HEK293 (cell line): Measurements from ENCODE around the gene ADGRD1.

Experiments used
- GFI1B ChIP-seq: fragments of 450-650 bp; formaldehyde crosslinking; IDR thresholded peaks from 2 replicates; pipeline ENCODE4 v1.5.1; 2016; ENCODE audit warnings: missing biosample characterization, missing genetic modification characterization
- INSM2 ChIP-seq: fragments of 450-650 bp; formaldehyde crosslinking; IDR thresholded peaks from 2 replicates; pipeline ENCODE4 v1.5.1; 2016; ENCODE audit warnings: missing biosample characterization, missing genetic modification characterization
- KLF8 ChIP-seq: fragments of 450-650 bp; formaldehyde crosslinking; IDR thresholded peaks from 2 replicates; pipeline ENCODE4 v1.5.1; 2016; ENCODE audit warnings: missing biosample characterization, missing genetic modification characterization
- RBAK ChIP-seq: fragments of 450-650 bp; formaldehyde crosslinking; IDR thresholded peaks from 2 replicates; pipeline ENCODE4 v1.5.1; 2016; ENCODE audit warnings: missing biosample characterization, missing genetic modification characterization
- ZBTB17 ChIP-seq: fragments of 450-650 bp; formaldehyde crosslinking; IDR thresholded peaks from 2 replicates; pipeline ENCODE4 v1.5.1; 2016; ENCODE audit warnings: missing biosample characterization, missing genetic modification characterization
- ZBTB26 ChIP-seq: fragments of 450-650 bp; formaldehyde crosslinking; optimal IDR thresholded peaks from 2 replicates; pipeline ENCODE3; 2016; ENCODE audit warnings: missing biosample characterization, mild to moderate bottlenecking, missing genetic modification characterization
- ZFHX2 ChIP-seq: fragments of 450-650 bp; formaldehyde crosslinking; conservative IDR thresholded peaks from 2 replicates; pipeline ENCODE4 v1.5.1; 2016; ENCODE audit warnings: missing biosample characterization, missing genetic modification characterization
- ZIC2 ChIP-seq: fragments of 450-650 bp; formaldehyde crosslinking; IDR thresholded peaks from 2 replicates; pipeline ENCODE4 v1.5.1; 2016; ENCODE audit warnings: missing biosample characterization, missing genetic modification characterization
- ZNF138 ChIP-seq: fragments of 450-650 bp; formaldehyde crosslinking; IDR thresholded peaks from 2 replicates; pipeline ENCODE4 v1.5.1; 2016; ENCODE audit warnings: missing biosample characterization, missing genetic modification characterization, borderline replicate concordance
- ZNF157 ChIP-seq: fragments of 450-650 bp; formaldehyde crosslinking; IDR thresholded peaks from 2 replicates; pipeline ENCODE4 v1.5.1; 2016; ENCODE audit warnings: missing biosample characterization, missing genetic modification characterization
- ZNF266 ChIP-seq: fragments of 450-650 bp; formaldehyde crosslinking; IDR thresholded peaks from 2 replicates; pipeline ENCODE4 v1.5.1; 2016; ENCODE audit warnings: missing biosample characterization, missing genetic modification characterization, low read depth
- ZNF274 ChIP-seq, 2 experiments: fragments of 200-500 bp in 1 of 2; fragments of 450-650 bp in 1 of 2; sonication (Bioruptor generic) in 1 of 2; formaldehyde crosslinking in 1 of 2; IDR thresholded peaks; 2 replicates each; pipeline versions ENCODE4 v1.5.1 to v1.6.1; 2014 to 2016; ENCODE audit warnings: borderline replicate concordance in 1 of 2, inconsistent platforms in 1 of 2, low read length in 1 of 2, missing biosample characterization in 1 of 2, missing genetic modification characterization in 1 of 2
- ZNF280D ChIP-seq: fragments of 450-650 bp; formaldehyde crosslinking; IDR thresholded peaks from 2 replicates; pipeline ENCODE4 v1.5.1; 2016; ENCODE audit warnings: missing biosample characterization, missing genetic modification characterization
- ZNF362 ChIP-seq: fragments of 450-650 bp; formaldehyde crosslinking; IDR thresholded peaks from 2 replicates; pipeline ENCODE4 v1.5.1; 2016; ENCODE audit warnings: missing biosample characterization, missing genetic modification characterization
- ZNF391 ChIP-seq: fragments of 450-650 bp; formaldehyde crosslinking; IDR thresholded peaks from 2 replicates; pipeline ENCODE4 v1.5.1; 2016; ENCODE audit warnings: low read depth, missing biosample characterization, missing genetic modification characterization, borderline replicate concordance
- ZNF426 ChIP-seq: fragments of 450-650 bp; formaldehyde crosslinking; IDR thresholded peaks from 2 replicates; pipeline ENCODE4 v1.5.1; 2017; ENCODE audit warnings: missing biosample characterization, missing genetic modification characterization, mild to moderate bottlenecking, inconsistent platforms, moderate library complexity
- ZNF501 ChIP-seq: fragments of 450-650 bp; formaldehyde crosslinking; IDR thresholded peaks from 2 replicates; pipeline ENCODE4 v1.5.1; 2016; ENCODE audit warnings: missing biosample characterization, missing genetic modification characterization
- ZNF600 ChIP-seq: fragments of 450-650 bp; formaldehyde crosslinking; IDR thresholded peaks from 2 replicates; pipeline ENCODE4 v1.5.1; 2016; ENCODE audit warnings: missing biosample characterization, missing genetic modification characterization
- ZNF629 ChIP-seq: fragments of 450-650 bp; formaldehyde crosslinking; IDR thresholded peaks from 2 replicates; pipeline ENCODE4 v1.5.1; 2017; ENCODE audit warnings: missing biosample characterization, missing genetic modification characterization
- ZNF677 ChIP-seq: fragments of 450-650 bp; IDR thresholded peaks from 2 replicates; pipeline ENCODE4 v1.5.0; 2018; ENCODE audit warnings: missing biosample characterization, mild to moderate bottlenecking, missing genetic modification characterization, moderate library complexity
- ZNF704 ChIP-seq: fragments of 450-650 bp; formaldehyde crosslinking; IDR thresholded peaks from 2 replicates; pipeline ENCODE4 v1.5.1; 2016; ENCODE audit warnings: missing biosample characterization, missing genetic modification characterization
- ZNF76 ChIP-seq: fragments of 450-650 bp; formaldehyde crosslinking; IDR thresholded peaks from 2 replicates; pipeline ENCODE4; 2016; ENCODE audit warnings: low read depth, missing biosample characterization, missing genetic modification characterization, borderline replicate concordance
- ZNF843 ChIP-seq: fragments of 450-650 bp; formaldehyde crosslinking; IDR thresholded peaks from 2 replicates; pipeline ENCODE4 v1.5.1; 2016; ENCODE audit warnings: missing biosample characterization, missing genetic modification characterization
- ZSCAN4 ChIP-seq: fragments of 450-650 bp; formaldehyde crosslinking; IDR thresholded peaks from 2 replicates; pipeline ENCODE4 v1.5.1; 2017; ENCODE audit warnings: missing biosample characterization, missing genetic modification characterization
- ZSCAN5A ChIP-seq: fragments of 450-650 bp; formaldehyde crosslinking; IDR thresholded peaks from 2 replicates; pipeline ENCODE4 v1.5.1; 2016; ENCODE audit warnings: missing biosample characterization, missing genetic modification characterization

ADGRD1 gene

GRCh38 chr12:131104463-131105350, 151.0 kb downstream of the ADGRD1 start (continued):
- TF ChIP-seq ZNF266 (tag by site-specific recombination) (no peak), ZNF138 (tag by site-specific recombination) (no peak), ZNF600 (tag by site-specific recombination) (no peak), ZNF391 (tag by site-specific recombination) (peak; percentile 68; the same call in 1 of the 2 replicates), ZNF704 (no peak), INSM2 (tag by site-specific recombination) (no peak), ZNF426 (tag by site-specific recombination) (no peak), RBAK (tag by site-specific recombination) (no peak), GFI1B (tag by site-specific recombination) (no peak), ZSCAN5A (no peak), ZIC2 (peak; percentile 39; the same call in 1 of the 2 replicates), ZFHX2 (tag by site-specific recombination) (peak; percentile 47; the same call in 1 of the 2 replicates), ZNF274 (IDR thresholded peaks at IDR 0.05; ENCODE audit: low read length) (no peak), ZNF274 (tag by site-specific recombination; IDR thresholded peaks at IDR 0.05; ENCODE audit: borderline replicate concordance) (no peak), ZNF629 (tag by site-specific recombination) (no peak), ZNF501 (tag by site-specific recombination) (no peak), ZNF677 (tag by site-specific recombination) (no peak), ZBTB17 (peak; percentile 91), ZBTB26 (tag by site-specific recombination) (peak; percentile 7), ZNF362 (tag by site-specific recombination) (no peak), ZNF280D (no peak), ZNF157 (tag by site-specific recombination) (no peak), KLF8 (tag by site-specific recombination) (no peak), ZNF76 (tag by site-specific recombination) (no peak), ZNF843 (tag by site-specific recombination) (no peak), ZSCAN4 (no peak)
